ENCODE measurements around the gene CAT.

DNA sequence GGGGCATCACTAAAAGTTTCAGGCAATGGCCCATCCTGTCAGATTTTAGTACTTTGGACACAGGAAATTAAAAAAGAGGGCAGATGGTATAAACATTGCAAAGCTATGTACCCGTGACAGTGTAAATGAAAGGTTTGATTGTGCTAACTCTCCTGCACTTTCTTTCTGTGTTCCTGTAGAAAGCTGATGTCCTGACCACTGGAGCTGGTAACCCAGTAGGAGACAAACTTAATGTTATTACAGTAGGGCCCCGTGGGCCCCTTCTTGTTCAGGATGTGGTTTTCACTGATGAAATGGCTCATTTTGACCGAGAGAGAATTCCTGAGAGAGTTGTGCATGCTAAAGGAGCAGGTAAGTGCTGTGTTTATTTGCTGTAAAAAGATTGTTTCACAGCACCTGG lies 10.3 kb downstream of the CAT start:
- TF ChIP-seq, protein P1, sequence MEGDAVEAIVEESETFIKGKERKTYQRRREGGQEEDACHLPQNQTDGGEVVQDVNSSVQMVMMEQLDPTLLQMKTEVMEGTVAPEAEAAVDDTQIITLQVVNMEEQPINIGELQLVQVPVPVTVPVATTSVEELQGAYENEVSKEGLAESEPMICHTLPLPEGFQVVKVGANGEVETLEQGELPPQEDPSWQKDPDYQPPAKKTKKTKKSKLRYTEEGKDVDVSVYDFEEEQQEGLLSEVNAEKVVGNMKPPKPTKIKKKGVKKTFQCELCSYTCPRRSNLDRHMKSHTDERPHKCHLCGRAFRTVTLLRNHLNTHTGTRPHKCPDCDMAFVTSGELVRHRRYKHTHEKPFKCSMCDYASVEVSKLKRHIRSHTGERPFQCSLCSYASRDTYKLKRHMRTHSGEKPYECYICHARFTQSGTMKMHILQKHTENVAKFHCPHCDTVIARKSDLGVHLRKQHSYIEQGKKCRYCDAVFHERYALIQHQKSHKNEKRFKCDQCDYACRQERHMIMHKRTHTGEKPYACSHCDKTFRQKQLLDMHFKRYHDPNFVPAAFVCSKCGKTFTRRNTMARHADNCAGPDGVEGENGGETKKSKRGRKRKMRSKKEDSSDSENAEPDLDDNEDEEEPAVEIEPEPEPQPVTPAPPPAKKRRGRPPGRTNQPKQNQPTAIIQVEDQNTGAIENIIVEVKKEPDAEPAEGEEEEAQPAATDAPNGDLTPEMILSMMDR (IDR thresholded peaks at IDR 0.05) = no peak
- no peak for TF ChIP-seq POLR2A (IDR thresholded peaks at IDR 0.05)
